GM19438 (cell line): Measurements from ENCODE around the gene SPTSSA.
"Not testable (repeated sequence)": the region's sequence is repeated elsewhere in the genome, so short reads cannot be mapped to it uniquely, and the experiment has no call there.

Experiments used
- ATAC-seq: cut with Tn5 transposase; IDR thresholded peaks from one replicate; pipeline ENCODE4 v1.9.1; 2021; ENCODE audit warnings: low read depth; ENCODE audit not compliant: unreplicated experiment

The SPTSSA gene, protein sequence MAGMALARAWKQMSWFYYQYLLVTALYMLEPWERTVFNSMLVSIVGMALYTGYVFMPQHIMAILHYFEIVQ

DNA sequence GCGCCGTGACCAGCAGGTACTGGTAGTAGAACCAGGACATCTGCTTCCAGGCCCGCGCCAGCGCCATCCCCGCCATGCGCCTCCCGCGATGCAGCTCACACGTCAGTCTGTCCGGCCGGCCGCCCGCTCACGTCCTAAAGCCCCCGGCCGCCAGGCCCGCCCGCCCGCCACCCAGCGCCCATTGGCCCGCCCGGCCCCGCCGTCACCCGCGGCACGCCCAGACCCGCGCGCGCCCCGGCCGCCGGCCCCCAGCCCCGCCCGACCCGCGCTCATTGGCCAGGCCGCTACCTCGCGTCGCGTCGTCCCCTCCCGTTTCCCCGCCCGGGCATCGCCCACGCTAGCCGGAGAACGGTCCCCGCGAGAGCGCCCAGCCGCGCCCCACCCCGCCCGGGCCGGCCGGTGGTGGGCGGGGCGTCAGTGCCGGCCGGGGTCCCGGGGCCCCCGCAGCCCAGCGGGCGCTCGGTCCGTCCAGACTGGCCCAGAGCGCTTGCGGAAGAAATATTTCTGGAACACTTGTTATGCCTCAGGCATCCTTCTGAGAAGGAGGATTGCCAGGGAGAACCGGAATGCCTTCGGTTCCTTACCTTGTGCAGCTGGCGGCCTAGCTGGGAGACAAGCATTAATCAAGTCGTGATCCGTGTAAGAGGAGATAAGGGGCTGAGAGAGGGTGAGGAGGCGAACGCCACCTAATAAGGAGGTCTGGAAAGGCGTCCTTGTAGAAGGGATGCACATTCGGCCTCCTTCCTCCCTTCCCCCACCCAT lies at the start of gene SPTSSA:
SPTSSA (minus strand) TSS at position 109 of the 762 bp plus-strand sequence; CDS start at position 76, 33 bp downstream.
- ATAC-seq: peak; percentile 80

DNA sequence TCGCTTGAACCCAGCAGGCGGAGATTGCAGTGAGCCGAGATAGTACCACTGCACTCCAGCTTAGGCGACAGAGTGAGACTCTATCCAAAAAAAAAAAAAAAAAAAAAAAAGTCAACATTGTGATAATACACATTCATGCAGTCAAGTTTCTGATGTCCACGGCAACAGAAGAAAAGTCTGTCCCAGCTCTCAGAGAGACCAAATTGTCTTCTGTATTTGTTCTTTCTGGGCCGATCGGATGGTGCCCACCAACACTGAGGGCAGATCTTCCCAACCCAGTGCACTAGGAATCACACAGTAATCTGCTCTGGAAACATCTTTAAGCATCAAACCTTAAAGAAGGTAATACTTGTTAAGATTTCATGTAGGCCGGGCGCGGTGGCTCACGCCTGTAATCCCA lies 45.8 kb upstream of the SPTSSA start:
- ATAC-seq: no peak

DNA sequence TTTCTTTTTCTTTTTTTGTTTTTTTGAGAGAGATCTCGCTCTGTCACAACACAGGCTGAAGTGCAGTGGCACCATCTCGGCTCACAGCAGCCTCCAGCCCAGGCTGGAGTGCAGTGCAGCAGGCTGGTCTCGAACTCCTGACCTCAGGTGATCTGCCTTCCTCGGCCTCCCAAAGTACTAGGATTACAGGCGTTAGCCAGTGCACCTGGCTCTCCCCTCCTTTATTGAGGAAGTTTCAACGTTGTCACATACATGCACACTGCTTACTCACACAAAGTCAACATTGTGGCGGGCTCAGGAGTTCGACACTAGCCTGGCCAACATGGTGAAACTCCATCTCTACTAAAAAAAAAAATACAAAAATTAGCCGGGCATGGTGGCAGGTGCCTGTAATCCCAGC lies 45.4 kb upstream of the SPTSSA start:
- ATAC-seq: no peak

DNA sequence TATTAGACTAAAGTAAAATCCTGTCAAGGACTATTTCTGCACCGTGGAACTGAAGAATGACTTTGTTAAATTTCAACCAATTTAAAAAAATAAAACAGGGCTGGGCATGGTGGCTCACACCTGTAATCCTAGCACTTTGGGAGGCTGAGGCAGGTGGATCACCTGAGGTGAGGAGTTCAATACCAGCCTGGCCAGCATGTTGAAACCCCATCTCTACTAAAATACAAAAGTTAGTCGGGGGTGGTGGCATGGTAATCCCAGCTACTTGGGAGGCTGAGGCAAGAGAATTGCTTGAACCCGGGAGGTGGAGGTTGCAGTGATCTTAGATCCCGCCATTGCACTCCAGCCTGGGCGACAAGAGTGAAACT lies 43.1 kb upstream of the SPTSSA start:
- ATAC-seq: not testable (repeated sequence)

DNA sequence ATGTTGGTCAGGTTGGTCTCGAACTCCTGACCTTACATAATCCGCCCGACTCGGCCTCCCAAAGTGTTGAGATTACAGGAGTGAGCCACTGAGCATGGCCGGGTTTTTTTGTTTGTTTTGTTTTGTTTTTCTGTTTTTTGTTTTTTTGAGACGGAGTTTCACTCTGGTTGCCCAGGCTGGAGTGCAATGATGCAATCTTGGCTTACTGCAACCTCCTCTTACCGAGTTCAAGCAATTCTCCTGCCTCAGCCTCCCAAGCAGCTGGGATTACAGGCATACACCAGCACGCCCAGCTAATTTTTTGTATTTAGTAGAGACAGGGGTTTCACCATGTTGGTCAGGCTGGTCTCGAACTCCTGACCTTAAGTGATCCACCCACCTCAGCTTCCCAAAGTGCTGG lies 42.0 kb upstream of the SPTSSA start:
- ATAC-seq: not testable (repeated sequence)

DNA sequence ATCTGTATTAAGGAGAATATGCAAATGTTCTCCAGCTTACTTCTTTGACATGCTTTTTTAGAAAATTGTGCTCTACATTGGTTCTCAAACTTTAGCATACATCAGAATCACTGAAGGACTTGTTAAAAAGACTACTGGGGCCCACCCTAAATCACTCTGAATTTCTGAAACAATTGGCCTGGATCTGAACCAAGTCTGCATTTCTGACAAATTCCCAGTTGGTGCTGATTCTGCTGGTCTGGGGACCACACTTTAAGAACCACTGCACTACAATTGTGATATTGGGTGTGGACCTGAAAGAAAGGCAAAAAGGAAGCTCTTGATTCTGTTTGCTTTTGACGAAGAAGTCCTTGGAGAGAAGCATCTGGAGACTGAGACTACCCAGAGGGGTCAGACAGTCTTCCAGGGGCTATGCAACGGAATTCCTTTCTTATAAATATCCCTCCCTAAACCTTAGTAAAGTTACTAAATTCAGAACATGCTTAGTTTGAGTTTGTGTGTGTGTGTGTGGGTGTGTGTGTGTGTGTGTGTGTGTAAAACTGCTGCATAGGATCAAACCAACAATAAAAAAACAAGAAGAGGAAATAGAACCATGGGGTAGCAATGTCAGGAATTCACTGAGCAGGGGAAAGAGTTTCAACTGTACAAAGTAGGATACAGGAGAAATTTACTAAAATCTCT lies 40.6 kb upstream of the SPTSSA start:
- no peak for ATAC-seq

DNA sequence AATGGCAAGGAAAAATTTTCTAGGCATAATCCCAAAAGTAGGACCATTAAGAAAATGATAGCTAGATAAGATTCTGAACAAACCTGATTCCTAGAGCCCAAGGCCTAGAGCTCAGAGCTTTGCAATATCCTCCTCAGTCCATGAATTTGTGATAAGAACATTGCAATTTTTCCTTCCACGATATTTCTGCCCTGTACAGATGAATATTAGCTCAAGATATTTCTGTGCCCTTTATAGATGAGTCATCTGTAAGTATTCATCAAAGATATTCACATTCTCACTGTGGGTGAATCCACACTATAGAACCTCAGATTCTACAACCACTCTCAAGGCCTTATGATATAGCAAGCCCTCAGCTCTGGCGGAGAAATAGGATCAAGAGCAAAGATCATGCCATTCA lies 40.0 kb upstream of the SPTSSA start:
- ATAC-seq: no peak

DNA sequence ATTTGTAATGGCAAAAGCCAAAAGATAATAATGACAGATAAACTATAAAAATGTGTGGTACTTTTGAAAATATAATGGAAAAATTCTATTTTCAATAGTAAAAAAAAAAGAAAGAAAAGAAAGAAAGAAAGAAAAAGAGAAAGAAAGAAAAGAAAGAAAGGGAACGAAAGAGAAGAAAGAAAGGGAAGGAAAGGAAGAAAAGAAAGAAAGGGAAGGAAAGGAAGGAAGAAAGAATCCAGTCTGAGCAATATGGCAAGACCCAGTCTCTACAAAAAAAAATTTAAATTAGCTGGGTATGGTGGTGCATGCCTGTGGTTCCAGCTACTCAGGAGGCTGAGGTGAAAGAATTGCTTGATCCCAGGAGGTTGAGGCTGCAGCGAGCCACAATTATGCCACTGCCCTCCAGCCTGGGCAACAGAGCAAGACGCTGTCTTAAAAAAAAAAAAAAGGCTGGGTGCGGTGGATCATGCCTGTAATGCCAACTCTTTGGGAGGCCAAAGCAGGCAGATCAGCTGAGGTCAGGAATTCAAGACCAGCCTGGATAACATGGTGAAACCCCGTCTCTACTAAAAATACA lies 39.1 kb upstream of the SPTSSA start:
- no peak for ATAC-seq

DNA sequence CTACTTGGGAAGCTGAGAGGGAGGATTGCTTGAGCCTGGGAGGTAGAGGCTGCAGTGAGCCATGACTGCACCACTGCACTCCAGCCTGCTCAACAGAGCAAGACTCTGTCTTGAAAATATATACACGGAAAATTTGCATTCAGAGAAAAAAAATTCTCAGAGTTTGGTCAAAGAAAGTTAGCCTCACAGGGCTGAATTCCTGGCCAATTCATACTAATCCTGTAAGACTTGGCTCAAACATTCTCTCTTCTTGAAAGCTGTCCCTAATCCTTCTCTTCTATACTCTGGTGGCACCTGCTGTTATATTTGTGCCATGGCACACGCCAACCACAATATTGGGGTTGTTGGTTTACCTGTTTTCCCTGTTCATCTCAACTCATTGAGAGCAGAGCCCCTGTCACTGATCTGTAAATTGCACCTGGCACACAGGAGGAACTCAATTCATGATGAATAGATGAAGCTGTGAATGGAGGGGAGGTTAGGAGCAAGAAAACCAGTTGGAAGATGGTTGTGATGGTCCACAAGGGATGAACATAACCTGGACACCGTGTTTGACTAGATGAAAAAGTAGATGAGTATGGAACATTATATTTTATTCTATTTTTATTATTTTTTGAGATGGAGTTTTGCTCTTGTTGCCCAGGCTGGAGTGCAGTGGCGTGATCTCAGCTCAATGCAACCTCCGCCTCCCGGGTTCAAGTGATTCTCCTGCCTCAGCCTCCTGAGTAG lies 36.8 kb upstream of the SPTSSA start:
- no peak for ATAC-seq

DNA sequence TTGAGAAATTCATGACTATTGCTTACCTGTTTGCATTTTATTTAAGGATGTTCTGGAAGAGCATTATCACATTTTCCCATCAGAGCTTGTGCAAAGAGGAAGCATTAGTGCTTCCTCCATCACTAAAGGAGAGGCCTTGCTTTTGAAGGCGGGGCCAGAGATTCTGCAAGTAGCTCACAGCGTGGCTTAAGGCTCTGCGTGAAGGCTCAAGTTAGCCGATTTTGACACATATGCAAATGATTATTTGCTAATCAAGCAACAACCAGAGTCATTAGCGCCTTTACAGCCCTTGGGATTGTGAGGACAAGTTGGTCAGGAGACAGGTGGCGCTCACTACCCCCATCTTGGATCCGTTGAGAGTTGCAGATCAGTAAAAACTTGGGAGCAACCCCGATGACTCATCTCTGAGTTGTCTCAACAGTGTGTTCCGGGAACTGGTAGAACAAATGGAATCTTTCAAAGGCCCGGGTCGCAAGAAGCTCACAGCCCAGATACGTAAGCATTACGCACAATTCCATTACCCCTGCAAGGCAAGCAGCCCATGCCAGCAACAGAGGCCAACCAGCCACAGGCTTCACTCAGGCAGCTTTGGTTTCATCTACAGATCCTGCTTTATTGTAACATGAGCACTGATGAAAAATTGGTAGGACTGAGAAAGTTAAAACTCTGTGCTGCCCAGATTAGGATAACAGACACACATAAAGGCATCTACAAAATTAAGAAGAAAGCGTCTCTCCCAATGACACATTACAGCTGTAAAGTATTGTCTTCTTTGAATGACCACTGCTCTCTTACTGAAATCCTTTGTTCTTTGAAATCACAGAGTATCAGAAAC lies 34.9 kb upstream of the SPTSSA start:
- ATAC-seq: no peak

DNA sequence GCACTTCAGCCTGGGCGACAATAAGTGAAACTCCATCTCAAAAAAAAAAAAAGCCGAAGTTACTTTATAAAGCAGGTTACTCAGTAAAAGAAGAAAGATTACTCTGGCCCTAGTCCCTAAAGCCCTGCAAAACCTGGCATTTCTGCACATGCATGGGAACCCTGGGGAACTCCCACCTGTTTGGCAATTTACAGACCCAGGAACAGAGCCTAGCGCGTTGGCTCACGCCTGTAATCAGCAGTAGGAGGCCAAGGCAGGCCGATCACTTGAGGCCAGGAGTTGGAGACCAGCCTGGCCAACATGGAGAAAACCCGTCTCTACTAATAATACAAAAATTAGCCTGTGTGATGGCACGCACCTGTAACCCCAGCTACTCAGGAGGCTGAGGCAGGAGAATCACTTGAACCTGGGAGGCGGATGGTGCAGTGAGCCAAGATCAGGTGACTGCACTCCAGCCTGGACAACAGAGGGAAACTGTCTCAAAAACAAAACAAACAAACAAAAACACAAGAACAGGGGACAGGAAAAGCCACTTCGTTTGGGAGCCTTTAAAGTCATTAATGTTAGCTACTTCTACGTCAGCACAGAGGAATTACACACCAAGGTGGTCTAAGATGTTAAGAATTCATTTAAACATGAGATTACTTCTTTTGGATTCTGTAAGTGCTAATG lies 34.1 kb upstream of the SPTSSA start:
- ATAC-seq: no peak

DNA sequence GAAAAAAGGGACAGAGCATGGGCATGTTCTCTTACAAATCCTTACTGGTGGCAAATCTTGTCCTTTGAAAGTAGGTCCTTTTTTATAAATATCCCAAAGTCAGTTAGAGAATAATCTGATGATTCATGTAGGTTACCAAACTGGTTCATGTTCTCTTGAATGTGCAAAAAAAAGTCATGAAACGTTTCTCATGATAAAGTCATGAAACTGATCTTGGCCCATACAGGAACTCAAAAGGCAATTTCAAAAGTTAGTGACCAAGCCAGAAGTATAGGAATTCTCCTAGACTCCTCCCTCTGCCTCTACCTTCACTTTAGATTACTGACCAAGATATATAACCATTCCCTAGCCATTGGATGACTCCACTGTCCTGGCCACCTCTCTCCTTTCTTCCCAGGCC lies 27.3 kb upstream of the SPTSSA start:
- no peak for ATAC-seq

DNA sequence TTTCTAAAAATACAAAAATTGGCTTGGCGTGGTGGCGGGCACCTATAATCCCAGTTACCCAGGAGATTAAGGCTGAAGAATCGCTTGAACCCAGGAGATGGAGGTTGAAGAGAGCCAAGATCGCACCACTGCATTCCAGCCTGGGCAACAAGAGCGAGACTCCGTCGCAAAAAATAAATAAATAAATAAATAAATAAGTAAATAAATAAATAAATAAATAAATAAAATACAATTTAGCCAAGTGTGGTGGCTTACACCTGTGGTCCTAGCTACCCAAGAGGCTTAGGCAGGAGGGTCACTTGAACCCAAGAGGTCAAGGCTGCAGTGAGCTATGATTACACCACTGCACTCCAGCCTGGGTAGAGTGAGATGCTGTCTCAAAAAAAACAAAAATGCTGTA lies 26.5 kb upstream of the SPTSSA start:
- no peak for ATAC-seq

DNA sequence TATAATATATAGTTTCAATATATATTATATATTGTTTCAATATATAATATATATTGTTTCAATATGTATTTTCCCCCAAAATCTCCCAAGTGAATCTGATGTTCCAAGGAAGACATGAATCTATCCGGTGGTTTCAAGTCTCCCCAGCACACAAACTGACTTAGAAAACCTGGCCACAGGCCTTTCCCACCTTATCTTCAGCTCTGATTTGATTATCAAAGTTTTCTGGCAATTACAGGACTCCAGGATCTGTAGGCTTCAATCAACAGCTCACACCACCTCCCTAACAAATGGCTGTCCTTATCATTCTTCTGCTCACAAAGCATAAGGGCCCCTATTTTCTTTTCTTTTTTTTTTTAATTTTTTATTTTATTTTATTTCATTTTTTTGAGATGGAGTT lies 22.7 kb upstream of the SPTSSA start:
- no peak for ATAC-seq

DNA sequence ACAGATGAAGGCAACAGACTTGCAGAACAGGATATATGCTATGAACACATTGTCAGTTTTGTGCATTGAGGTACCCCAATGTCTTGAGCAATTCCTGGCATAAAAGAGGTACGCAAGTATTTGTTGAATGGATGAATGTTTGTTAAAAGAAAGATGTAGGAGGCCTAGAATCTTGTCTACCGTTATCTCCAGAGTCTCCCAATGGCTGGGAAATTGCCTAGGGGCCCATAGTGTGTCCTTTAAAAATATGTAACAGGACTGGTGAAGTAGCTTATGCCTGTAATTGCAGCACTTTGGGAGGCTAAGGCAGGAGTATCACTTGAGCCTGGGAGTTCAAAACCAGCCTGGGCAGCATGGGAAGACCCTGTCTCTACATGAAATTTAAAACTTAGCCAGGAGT lies 20.4 kb upstream of the SPTSSA start:
- ATAC-seq: no peak

DNA sequence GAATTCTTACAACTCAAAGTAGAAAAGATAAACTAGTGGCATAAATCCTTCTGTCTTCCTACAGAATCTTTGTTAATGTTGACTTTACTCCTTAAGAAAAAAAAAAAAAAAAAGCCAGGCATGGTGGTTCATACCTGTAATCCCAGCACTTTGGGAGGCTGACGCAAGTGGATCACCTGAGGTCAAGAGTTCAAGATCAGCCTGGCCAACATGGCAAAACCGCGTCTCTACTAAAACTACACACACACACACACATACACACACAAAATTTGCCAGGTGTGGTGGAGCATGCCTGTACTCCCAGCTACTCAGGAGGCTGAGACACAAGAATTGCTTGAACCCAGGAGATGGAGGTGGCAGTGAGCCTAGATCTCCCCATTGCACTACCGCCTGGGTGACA lies 17.7 kb upstream of the SPTSSA start:
- no peak for ATAC-seq

DNA sequence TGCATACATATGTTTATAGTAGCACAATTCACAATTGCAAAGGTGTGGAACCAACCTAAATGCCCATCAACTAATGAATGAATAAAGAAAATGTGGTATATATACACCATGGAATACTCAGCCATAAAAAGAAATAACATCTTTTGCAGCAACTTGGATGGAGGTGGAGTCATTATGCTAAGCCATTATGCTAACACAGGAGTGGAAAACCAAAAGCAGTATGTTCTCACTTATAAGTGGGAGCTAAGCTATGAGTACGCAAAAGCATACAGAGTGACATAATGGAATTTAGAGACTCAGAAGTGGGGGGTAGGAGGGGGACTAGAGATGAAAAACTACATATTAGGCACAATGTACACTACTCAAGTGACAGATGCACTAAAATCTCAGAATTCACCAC lies 16.2 kb upstream of the SPTSSA start:
- no peak for ATAC-seq

DNA sequence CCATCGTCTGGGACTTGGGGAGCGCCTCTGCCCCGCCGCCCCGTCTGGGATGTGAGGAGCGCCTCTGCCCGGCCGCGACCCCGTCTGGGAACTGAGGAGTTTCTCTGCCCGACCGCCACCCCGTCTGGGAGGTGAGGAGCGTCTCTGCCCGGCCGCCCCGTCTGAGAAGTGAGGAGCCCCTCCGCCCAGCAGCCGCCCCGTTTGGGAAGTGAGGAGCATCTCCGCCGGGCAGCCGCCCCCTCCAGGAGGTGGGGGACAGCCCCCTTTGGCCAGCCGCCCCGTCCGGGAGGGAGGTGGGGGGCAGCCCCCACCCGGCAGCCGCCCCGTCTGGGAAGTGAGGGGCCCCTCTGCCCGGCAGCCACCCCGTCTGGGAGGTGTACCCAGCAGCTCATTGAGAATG lies 14.0 kb upstream of the SPTSSA start:
- not testable (repeated sequence) for ATAC-seq

DNA sequence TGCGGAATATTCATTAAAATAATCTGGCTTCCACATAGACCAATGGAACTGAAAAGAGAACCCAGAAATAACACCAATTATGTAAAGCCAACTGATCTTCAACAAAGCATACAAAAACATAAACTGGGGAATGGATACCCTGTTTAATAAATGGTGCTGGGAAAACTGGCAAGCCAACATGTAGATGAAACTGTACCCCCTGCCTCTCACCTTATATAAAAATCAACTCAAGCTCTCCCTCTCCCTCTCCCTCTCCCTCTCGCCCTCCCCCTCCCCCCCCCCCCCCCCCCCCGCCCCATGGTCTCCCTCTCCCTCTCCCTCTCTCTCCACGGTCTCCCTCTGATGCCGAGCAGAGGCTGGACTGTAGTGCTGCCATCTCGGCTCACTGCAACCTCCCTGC lies 13.1 kb upstream of the SPTSSA start:
- ATAC-seq: no peak

DNA sequence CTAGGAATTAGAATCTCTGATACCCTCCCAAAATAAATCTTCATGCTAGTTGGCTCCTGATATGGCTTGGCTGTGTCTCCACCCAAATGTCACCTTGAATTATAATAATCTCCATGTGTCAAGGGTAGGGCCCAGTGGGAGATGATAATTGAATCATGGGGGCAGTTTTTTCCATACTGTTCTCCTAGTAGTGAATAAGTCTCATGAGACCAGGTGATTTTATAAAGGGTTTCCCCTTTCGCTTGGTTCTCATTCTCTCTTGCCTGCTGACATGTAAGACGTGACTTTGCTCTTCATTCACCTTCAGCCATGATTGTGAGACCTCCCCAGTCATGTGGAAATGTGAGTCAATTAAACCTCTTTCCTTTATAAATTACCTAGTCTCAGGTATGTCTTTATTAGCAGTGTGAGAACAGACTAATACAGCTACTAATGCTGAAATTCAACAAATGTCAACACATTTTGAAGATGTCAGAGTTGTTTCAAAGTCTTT lies 12.2 kb upstream of the SPTSSA start:
- no peak for ATAC-seq
